LNCaP clone FGC (cell line): ENCODE results near the gene GSK3B.

Experiments
- DNase-seq: peaks from one replicate; pipeline ENCODE4 v3.0.0-alpha.2; 2011; ENCODE audit warnings: low read depth
- H3K4me3 ChIP-seq: 2 replicates; pipeline ENCODE4 v1.5.1; 2011; ENCODE audit warnings: mild to moderate bottlenecking, low read depth, low read length, control low read depth
- TF ChIP-seq, protein P1 (sequence below): IDR thresholded peaks from 2 replicates; pipeline ENCODE4 v1.5.1; 2012; ENCODE audit warnings: mild to moderate bottlenecking; ENCODE audit not compliant: control insufficient read depth, insufficient read depth; ENCODE audit errors: extremely low read depth

Gene GSK3B

DNA sequence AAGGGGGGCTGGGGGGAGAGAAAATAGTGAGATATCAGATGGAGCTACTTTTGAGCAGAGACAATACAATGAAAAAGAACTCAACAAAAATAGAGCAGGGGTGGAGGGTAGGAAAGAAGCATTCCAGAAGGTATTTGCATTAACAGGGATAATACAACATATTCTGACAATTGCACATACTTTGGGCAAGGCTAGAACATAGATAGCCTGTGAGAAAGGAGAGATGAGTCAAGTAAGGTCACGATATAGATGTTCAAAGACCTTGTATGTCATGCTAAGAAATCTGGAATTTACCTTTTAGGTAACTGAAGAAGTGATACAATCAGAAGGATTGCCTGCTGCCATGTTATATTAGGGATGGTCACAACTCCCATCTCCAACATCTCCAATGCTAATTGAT lies 155.2 kb downstream of the GSK3B start:
- TF ChIP-seq, protein P1, sequence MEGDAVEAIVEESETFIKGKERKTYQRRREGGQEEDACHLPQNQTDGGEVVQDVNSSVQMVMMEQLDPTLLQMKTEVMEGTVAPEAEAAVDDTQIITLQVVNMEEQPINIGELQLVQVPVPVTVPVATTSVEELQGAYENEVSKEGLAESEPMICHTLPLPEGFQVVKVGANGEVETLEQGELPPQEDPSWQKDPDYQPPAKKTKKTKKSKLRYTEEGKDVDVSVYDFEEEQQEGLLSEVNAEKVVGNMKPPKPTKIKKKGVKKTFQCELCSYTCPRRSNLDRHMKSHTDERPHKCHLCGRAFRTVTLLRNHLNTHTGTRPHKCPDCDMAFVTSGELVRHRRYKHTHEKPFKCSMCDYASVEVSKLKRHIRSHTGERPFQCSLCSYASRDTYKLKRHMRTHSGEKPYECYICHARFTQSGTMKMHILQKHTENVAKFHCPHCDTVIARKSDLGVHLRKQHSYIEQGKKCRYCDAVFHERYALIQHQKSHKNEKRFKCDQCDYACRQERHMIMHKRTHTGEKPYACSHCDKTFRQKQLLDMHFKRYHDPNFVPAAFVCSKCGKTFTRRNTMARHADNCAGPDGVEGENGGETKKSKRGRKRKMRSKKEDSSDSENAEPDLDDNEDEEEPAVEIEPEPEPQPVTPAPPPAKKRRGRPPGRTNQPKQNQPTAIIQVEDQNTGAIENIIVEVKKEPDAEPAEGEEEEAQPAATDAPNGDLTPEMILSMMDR, result no peak
- H3K4me3 ChIP-seq, result no peak overlapping the region
- no peak for DNase-seq

DNA sequence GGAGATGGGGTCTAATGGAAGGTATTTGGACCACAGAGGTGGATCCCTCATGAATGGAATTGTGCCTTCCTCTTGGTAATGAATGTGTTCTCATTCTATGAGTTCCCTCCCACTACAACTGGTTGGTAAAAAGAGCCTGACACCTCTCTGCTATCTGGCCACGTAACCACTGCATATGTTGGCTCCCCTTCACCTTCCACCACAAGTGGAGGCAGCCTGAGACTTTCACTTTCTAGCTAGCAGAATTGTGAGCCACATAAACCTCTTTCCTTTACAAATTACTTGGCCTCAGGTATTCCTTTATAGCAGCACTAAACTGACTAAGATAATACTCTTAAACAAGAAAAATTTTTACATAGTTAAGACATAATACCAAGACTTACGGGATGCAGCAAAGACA lies 157.0 kb downstream of the GSK3B start:
- DNase-seq, result no peak
- TF ChIP-seq, protein P1, result no peak
- H3K4me3 ChIP-seq, result no peak overlapping the region

DNA sequence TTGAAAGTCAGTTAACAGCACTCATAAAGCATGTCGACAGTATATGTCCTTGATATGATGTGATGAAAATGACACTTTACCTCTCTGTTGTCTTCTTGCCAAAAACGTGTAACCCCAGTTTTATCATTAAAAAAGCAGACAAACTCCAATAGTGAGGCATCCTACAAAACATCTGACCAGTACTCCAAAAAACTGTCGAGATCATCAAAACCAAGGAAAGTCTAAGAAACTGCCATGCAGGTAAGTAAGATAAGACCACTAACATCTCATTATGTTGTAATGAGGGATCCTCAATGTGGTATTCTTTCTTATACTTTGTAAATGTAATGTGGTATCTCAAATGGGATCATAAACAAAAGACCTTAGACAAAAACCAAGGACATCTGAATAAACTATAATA lies 160.0 kb downstream of the GSK3B start:
- TF ChIP-seq, protein P1, result no peak
- no peak overlapping the region for H3K4me3 ChIP-seq
- no peak for DNase-seq

DNA sequence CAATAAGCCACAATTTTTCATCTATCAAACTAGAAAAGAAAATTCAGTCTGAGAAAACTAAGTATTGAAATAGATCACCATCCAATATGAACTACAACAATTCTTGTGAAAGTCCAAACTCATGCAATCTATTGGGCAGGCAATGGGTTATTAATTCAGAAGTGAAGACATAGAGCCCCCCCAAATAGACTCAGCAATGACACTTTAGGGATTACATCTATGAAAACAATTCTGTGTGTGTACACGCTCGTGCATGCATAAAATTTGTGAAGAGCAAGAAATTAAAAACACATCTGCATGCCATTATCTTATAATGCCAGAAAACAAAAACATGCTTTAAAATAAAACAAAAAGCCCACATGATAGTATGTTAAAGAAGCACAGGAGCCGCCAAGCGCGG lies 161.0 kb downstream of the GSK3B start:
- TF ChIP-seq, protein P1, result no peak
- DNase-seq, result no peak
- no peak overlapping the region for H3K4me3 ChIP-seq

DNA sequence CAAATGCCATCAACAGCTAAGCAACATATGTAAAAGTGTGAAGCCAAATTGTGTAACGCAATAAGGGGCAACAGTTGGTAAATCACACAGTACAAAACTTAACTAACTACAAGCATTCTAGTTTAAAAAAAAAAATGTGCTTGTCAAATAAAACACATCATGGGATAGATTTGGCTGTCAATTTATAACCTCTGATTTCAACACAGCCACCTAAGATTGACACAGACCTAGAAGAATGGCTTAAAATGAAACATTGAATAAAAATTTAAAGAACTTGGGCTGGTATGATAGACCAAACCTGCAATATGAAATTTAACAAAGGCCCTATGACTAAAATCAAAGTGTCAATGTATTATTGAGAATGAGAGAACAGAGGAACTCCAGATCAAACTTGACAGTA lies 164.0 kb downstream of the GSK3B start:
- DNase-seq, result no peak
- no peak overlapping the region for H3K4me3 ChIP-seq
- TF ChIP-seq, protein P1, result no peak

DNA sequence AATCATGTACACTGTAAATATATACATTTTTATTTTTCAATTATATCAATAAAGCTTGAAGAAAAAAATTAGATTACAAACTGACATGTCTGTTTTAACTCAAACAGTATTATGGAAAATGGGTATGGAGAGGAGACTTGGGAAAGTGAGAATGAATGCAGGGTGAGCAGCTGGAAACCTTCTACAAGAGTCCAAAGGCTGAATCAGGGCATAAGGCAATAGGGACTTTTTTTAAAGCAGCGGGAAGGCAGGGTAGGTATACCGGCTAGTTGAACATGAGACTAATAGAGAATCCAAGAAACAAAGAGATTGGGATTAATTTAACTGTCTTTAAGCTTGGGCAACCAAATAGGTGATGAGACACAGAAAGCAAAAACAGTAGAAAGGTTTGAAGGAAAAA lies 167.1 kb downstream of the GSK3B start:
- no peak overlapping the region for H3K4me3 ChIP-seq
- no peak for DNase-seq
- TF ChIP-seq, protein P1, result no peak
